Astrocyte (in vitro differentiated cells and primary cell): ENCODE results near the gene DGKQ.

Source experiments
- EZH2 ChIP-seq: IDR thresholded peaks from 2 replicates; pipeline ENCODE4 v1.6.1; 2012; ENCODE audit warnings: mild to moderate bottlenecking, low read length, inconsistent platforms; ENCODE audit not compliant: insufficient read depth
- TF ChIP-seq, protein P1 (sequence below): IDR thresholded peaks from 2 replicates; pipeline ENCODE4 v1.5.1; 2011; ENCODE audit warnings: low read depth, mild to moderate bottlenecking, inconsistent platforms, low read length, moderate library complexity; ENCODE audit not compliant: insufficient read depth

DNA sequence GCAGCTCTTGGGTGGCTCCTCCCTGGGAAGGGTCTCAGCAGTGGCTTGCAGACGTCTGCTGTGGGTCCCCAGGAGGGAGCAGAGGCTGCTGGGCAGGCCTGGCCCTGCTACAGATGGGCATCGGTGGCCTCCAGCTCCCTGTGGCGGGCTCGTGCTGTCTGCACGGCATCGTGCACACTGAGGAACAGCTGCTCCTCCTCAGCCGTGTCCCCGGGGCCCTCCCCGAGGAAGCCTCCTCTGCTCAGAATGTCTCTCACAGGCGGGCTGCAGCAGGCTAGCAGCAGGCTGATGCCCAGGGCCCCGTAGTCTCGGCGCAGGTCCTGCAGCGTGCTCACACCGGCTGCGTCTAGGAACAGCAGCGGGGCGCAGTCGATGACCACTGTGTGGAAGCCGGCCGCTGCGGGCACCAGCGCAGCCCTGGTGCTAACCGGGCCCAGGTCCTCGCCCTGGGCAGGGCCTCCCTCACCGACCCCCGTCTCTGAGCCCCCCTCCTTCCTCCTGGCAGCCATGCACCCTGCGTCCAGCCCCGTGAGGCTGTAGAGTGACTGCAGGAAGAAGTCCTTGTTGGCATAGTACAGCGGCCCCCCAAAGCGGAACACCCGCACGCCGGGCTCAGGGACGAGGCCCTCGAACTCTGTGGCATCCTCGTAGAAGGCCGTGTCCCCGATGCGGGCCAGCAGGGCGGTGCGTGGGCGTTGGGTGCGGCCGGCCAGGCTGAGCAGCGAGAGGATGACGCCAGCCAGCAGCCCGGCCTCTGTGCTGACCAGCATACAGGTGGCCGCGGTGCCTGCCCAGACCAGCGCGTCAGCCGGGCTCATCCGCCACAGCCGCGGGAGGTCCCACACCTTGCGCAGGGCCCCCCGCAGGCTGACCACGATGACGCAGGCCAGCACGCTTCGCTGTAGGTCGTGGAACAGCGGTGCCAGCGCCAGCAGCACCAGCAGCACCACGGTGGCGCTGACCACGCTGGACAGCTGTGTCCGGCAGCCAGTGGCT, 15.7 kb upstream of the DGKQ start:
- TF ChIP-seq, protein P1, sequence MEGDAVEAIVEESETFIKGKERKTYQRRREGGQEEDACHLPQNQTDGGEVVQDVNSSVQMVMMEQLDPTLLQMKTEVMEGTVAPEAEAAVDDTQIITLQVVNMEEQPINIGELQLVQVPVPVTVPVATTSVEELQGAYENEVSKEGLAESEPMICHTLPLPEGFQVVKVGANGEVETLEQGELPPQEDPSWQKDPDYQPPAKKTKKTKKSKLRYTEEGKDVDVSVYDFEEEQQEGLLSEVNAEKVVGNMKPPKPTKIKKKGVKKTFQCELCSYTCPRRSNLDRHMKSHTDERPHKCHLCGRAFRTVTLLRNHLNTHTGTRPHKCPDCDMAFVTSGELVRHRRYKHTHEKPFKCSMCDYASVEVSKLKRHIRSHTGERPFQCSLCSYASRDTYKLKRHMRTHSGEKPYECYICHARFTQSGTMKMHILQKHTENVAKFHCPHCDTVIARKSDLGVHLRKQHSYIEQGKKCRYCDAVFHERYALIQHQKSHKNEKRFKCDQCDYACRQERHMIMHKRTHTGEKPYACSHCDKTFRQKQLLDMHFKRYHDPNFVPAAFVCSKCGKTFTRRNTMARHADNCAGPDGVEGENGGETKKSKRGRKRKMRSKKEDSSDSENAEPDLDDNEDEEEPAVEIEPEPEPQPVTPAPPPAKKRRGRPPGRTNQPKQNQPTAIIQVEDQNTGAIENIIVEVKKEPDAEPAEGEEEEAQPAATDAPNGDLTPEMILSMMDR, result no peak
- TF ChIP-seq EZH2, result no peak
